Subcutaneous adipose tissue (tissue), 4 donors: ENCODE results near the gene ANTXR1. TPM values are rescaled to one million over a fixed set of nuclear protein-coding genes. Genes with fewer than 3 reads are reported as not detected.

Source experiments
- CTCF ChIP-seq: fragments of 450-650 bp; IDR thresholded peaks from one replicate; pipeline ENCODE4 v1.5.1; 2016; ENCODE audit warnings: low read depth, mild to moderate bottlenecking, control low read depth, antibody characterized with exemption, moderate library complexity
- total RNA-seq, 4 donors: library from RNA; depleted of rRNA; stranded (reverse); fragments of >200 nt; gene quantifications; one replicate each; pipeline ENCODE4 v1.1.0, GENCODE V29; 2016

The ANTXR1 gene
- total RNA-seq, 4 donors from 2014 or later: 45.4 to 88.7 (median 67.0) TPM

GRCh38 chr2:69205076-69205475 is 192.1 kb downstream of the ANTXR1 start:
- TF ChIP-seq CTCF: no peak

GRCh38 chr2:69205491-69205890 is 192.5 kb downstream of the ANTXR1 start:
- no peak for TF ChIP-seq CTCF

- TF ChIP-seq CTCF: no peak
Observed at GRCh38 chr2:69208023-69208595, 195.1 kb downstream of the ANTXR1 start.

- TF ChIP-seq CTCF: no peak
Observed at GRCh38 chr2:69209482-69209881, 196.5 kb downstream of the ANTXR1 start.

GRCh38 chr2:69210385-69210784 is 197.4 kb downstream of the ANTXR1 start:
- TF ChIP-seq CTCF: no peak

- no peak for TF ChIP-seq CTCF
Observed at GRCh38 chr2:69211048-69211447, 198.1 kb downstream of the ANTXR1 start.

GRCh38 chr2:69211686-69212085 is 198.7 kb downstream of the ANTXR1 start:
- no peak for TF ChIP-seq CTCF
